HG03378 (cell line): ENCODE data around the gene NT5DC1.
"Not testable (repeated sequence)": the region's sequence is repeated elsewhere in the genome, so short reads cannot be mapped to it uniquely, and the experiment has no call there.

ENCODE experiments used
- ATAC-seq: cut with Tn5 transposase; IDR thresholded peaks from one replicate; pipeline ENCODE4 v1.9.1; 2021; ENCODE audit warnings: mild to moderate bottlenecking, moderate library complexity; ENCODE audit not compliant: unreplicated experiment

The NT5DC1 gene

DNA sequence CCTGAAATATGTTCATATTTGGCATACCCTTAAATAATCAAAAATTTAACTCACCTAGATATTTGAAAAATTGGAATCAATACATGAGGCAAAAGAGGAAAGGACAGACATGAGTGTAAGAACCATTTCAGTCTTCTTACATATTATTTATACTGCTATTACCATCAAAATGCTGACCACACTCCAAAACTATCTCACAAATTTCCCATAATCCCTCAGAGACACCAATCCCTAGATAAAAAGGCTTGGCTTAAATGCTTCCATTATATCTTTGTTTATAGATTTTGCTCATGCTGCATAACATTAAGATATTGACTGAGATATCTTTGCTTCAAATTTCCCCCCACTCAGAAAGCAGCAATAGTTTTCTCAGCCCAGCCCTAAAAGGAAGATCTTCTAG lies 11.7 kb upstream of the NT5DC1 start:
- ATAC-seq: no peak

DNA sequence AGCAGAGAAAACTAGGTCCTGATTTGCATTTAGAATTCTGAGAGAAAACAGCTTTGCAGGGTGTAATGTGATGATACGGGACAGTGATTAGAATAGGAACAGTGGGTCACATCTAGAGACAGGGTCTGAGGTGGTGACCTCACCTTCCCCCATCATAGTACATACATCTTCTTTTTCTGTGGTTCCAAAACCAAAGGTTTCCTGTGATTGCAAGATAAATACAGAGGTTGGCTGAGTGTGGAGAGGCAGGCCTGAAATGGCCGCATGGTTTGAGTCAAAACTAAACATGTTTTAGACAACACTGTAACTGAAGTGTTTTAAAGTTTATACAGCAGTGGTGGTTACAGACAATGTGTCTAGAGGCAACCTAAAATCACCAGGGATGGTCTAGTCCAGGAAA lies 10.4 kb upstream of the NT5DC1 start:
- peak; percentile 74 for ATAC-seq

DNA sequence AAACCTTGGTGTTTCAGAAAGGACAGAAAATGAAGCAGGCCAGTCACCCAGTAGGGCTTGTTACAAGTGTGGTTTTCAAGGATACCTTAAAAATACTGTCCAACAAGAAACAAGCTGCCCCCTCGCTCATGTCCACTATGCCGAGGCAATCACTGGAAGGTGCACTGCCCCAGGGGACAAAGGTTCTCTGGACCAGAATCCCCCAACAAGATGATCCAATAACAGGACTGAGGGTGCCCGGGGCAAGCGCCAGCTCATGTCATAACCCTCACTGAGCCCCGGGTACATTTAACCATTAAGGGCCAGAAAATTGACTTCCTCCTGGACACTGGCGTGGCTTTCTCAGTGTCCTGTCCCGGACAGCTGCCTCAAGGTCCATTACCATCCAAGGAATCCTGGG lies 6.6 kb upstream of the NT5DC1 start:
- no peak for ATAC-seq

DNA sequence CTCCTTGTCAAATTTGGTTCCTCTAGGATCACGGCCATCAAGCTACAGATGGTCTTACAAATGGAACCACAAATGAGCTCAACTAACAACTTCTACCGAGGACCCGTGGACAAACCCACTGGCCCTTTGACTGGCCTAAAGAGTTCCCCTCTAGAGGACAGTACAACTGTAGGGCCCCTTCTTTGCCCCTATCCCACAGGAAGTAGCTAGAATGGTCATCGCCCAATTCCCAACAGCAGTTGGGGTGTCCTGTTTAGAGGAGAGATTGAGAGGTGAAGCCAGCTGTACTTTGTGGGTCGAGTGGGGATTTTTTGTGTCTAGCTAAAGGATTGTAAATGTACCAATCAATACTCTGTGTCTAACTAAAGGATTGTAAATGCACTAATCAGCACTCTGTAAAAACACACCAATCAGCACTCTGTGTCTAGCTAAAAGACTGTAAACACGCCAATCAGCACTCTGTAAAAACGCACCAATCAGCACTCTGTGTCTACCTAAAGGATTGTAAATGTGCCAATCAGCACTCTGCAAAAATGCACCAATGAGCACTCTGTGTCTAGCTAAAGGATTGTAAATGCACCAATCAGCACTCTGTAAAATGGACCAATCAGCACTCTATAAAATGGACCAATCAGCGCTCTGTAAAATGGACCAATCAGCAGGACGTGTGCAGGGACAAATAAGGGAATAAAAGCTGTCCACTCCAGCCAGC lies 4.4 kb upstream of the NT5DC1 start:
- ATAC-seq: not testable (repeated sequence)

DNA sequence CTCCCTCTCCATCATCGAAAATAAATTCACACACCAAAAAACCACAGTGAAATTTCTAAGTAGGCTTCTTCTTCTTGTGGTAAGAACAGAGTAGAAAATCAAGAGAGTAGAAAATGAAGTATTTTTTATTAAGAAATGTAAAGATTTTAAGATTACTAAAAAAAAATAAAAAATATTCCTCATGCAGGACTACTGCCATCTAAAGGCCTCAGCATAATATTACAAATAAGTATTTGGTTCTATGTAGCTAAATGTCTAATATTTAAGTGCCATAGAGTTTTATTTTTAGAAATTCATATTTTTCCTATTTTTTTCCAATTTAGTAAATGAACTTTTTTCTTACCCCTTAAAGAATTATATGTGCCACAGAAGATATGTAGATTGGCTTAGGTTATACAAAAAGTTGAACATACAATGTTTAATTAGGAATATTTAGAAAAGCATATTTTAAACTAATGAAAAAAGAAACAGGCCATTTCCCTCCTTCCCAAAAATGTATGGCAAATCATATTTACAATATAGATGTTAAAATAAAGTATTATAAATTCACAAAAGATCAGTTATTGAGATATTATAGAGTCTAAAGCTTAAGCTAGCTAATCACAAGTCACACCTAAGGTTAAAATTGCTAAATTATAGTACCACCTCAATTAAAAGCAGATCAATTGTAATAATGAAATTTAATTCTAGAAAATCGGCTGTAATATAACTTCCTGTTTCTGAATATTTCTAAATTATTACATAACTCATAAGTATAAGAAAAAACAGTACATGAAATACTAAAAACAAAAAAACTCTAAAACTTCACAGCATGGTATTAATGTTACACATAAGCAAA lies 3.5 kb upstream of the NT5DC1 start:
- no peak for ATAC-seq

DNA sequence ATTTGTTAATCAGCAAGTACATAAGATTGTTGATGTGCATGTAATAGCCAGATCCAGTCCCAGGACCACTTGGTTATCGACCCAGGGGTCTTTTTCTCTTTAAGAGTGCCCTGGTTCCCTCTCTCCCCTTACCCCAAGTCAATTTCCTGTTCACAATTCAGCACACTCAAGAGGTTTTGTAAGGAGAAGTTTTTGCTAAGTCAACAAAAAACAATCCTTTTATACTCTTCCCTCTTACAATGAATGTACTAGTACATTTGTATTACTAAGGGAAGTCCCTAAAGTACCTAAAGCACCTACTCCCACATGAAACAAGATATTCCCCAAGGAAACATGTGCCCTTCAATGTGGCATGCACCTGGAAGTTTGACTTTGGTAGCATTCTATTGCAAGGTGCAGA lies 1.6 kb upstream of the NT5DC1 start:
- ATAC-seq: no peak

DNA sequence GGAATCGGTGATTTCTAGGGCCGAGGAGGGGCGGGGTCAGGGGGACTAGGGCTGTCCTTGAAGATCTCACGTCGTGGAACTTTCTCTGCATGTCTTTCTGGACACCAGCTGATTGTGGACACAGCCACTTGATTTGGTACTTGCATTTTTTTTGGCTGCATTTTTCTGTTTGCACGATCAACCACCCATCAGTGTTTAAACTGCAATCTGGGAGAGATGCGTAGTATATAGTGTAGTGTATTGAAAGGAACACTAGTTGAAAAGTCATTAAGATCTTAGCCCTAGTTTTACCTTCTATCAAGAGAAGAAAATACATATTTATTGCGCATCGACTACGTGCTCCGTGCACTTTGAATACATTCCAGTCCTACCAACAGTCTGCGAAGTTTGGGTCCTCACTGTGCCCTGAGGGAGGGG lies 657 bp downstream of the NT5DC1 start:
- no peak for ATAC-seq

DNA sequence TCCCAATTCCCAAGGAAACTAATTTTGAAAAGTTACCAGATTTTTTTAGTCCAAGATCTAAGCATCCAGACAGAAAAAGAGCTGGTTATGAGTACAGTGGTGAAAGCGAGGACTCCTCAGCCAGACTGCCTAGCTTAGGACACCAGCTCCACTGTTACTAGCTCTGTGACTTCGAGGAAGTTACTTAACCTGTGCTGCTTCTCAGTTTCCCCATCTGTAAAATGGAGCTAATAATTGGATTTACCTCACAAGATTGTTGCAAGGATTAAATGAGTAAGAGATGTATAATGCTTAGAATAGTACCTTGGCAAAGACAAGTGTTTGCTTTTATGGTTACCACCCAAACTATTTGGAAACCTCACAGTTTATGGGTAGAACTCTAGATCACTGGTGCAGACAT lies 1.1 kb downstream of the NT5DC1 start:
- ATAC-seq: no peak

DNA sequence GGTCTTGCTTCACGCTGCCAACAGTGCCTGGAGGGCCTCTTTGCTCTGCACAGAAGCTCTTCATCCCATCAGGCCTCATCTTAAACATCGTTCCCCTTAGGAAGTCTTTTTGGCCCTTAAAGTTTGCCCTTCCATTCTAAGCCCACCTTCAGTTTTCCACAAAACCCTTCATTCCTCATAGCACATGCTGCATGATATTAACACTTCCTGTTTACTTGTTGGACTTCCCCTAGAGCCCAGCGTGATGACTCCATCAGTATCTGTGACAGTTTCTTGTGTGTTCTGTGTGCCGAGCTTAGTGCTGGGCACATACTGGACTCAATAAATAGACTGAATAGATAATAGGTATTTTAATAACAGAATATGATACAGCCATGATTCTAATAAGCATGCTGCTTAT lies 2.2 kb downstream of the NT5DC1 start:
- ATAC-seq: peak; percentile 20

DNA sequence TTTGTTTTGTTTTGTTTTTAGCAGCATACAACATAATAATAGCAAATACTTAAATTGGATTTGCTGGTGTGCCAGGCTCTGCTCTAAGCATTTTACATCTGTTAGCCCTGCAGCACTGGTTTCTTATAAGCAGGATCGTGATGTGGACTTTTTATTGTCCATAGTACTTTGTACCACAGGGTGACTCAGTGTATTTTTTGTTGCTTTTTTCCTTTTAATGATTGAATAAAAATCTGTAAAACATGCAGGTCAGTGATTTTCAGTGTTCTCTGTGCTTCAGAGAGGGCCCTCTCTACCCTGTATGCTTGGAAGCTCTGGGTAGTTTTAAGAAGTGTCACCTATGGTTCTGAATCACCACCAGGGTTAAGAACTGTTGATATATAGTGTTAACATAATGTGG lies 4.0 kb downstream of the NT5DC1 start:
- ATAC-seq: no peak

DNA sequence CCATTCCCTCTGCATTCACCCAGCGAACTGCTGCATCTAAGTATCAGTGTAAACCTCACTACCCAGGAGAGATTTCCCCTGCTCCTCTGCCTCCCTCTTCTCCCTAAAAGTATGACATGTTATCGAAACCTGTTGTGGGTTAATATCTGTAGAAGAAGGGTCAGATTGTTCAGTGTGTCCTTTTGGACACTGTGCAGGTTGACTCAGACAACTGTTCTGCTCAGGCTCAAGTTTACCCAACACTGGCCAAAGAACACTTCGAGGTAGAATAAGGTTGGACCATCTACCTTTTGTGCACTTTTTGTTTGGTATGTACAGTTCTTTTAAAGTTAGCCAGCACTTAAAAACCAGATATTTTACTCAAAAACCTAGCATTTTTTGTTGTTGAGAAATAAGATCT lies 4.6 kb downstream of the NT5DC1 start:
- no peak for ATAC-seq

DNA sequence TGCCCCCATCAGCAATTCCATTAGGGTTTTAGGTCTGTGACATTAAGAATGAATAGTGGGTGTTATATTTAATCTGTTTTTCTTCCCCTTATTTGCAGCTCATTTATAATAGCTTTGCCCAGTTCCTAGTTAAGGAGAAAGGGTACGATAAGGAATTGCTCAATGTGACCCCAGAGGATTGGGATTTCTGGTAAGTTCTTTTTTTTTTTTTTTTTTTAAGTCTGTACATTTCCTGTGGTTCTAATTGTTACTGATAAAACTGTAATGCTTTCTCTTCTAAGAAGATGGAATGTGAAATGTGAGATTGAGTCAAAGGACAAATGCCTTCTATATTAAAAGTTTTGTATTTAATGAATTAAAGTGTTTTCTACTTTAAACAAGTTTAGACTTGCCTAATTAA lies 5.5 kb downstream of the NT5DC1 start:
- ATAC-seq: no peak

DNA sequence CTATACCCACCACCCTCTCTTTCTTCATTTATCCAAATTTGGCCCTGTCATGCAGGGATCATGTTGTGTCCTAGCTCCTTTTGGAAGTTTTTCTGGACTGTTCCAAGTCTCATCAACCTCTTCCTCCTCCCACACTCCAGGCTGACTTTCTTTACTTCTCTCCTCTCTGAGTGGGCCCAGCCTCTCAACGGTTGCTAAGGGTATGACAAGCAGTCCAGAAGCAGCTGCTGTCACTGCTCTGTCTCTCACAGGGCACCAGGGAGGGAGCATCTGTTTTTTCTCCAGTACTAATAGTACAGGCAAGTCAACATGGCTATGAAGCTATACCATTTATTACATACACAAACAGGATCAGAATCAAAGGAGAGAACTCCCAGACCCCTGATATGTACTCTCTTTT lies 8.2 kb downstream of the NT5DC1 start:
- no peak for ATAC-seq

DNA sequence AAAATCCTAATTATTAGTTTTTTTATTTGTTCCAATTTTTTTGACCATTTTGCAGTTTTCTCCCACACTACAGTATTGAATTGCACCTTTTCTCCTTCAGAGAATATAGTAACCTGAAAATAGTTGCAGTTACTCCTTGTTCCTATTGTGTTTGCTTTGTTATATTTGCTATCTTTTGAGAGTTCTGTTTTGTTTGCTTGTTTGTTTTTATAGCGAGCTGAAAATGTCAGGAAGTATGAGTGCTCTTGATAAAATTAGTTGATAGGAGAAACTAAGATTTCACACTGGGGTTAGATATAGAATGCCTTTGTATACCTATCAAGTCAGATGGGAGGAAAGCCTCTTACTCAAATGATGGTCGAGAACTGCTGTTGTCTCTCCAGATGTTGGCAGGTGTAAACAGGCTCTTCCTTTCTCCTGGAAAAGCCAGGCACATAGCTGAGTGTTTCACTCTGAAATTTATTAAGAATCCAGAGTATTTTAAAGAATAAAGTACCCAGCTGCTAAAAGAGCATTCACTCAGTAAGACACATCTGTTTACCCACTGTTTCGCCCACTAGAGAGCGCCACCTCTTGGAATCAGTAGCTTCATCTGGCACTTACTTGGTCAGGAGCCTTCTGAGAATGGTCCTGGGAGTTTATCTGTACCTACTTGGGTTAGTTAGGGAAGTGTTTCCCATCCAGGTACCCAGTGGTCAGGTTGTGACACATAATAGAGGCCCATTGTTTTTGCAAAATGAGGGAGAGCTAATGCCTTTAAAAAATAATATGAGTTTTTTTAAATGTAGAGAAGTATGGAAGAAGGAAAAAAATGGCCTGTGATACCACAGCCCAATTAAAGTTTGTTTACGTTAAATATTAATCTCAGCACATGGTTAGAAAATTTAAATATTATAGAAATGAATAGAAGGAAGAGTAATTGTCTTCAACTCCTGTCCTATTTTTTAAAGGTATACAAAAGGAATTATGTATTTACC lies 11.2 kb downstream of the NT5DC1 start:
- peak; percentile 78 for ATAC-seq

DNA sequence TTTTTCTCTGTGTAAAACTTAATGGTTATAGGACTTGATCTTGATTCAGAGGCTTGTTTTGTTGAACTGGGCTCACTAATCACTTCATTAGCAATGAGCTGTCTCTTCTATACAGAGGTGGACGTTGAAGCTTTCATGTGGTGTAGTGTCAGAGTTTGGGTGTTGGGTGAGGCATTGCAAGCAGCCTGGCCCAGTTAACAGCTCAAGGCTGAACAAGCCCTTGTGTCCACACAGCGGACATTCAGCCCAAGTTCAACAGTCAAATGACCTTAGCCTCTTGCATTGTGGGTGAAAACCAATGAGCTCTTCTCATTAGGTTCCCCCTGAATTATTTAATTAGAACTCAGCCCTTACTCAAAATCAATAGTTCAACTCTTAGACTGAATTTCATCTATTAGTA lies 12.7 kb downstream of the NT5DC1 start:
- no peak for ATAC-seq

DNA sequence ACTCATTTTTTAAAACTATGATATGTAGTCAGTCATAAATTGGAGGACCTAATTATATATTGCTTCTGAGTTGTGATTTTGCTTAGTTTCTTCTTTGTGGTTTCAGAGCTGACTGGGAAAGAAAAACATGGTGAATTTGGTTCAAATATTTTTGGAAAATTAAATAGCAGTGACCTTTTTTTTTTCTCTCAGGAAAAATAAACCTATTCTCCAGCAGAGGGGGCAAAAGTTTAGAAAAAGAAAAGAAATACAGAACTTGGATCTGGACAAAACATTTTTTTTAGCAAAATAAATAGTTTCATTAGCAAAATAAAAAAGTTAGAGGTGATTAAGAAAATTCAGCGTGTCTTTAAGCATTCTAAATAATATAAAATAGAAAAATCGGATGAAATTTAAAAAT lies 15.1 kb downstream of the NT5DC1 start:
- no peak for ATAC-seq

DNA sequence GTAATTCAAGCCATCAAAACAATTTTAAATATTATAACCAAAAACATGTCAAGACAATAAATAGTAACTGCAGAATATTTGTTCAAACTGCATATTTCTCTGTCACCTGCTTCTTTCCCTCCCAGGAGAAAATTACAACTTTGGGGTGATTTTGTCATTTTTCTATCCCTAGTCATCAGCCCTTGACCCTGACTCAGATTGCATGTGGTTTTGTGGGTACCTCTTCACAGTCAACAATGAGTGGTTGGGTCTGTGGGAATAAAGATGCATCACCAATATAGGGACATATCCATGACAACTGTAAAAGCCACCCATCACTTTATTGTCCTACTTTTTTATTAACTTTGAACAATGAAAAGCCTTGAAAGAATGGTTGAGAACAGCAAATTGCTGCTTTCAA lies 18.0 kb downstream of the NT5DC1 start:
- no peak for ATAC-seq

DNA sequence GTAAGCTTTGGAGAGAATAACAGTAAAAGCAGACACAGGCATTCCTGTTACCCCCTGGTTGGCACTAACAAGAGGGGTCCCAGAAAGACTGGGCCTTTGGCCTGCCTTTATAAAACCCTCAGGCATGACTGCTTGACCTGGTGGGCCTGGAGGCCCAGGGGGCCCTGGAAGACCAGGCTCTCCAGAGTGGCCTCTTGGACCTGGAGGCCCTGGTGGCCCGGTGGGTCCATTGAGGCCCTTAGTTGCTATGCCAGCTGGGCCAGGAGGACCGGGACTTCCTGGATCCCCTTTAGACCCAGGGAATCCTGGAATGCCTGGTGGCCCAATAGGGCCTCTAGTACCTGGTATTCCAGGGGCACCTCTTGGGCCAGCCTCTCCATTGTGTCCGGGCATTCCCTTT lies 19.8 kb downstream of the NT5DC1 start:
- ATAC-seq: no peak

DNA sequence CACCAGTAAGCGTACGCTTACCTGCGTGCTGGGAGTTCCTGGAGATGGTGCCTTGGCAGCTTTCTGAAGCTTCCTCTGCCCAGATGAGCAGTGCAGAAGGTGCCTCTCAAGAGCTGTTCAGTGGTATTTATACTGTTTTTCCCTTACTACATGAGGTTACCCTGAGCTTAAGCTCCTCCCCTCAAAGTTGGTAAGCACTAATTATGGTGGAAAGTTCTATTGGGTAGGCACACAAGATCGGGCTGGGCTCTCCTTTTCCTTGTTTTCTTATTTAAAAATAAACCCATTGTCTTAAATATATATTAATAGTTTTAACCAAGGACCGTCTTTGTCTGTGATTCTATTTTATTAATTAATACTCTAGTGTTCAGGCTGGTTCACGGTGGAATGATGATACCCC lies 25.4 kb downstream of the NT5DC1 start, which contains the start of gene COL10A1:
Gene COL10A1 (minus strand): TSS at position 101 of the 400 bp plus-strand sequence. CDS start 640 bp downstream, outside the sequence.
- ATAC-seq: no peak

DNA sequence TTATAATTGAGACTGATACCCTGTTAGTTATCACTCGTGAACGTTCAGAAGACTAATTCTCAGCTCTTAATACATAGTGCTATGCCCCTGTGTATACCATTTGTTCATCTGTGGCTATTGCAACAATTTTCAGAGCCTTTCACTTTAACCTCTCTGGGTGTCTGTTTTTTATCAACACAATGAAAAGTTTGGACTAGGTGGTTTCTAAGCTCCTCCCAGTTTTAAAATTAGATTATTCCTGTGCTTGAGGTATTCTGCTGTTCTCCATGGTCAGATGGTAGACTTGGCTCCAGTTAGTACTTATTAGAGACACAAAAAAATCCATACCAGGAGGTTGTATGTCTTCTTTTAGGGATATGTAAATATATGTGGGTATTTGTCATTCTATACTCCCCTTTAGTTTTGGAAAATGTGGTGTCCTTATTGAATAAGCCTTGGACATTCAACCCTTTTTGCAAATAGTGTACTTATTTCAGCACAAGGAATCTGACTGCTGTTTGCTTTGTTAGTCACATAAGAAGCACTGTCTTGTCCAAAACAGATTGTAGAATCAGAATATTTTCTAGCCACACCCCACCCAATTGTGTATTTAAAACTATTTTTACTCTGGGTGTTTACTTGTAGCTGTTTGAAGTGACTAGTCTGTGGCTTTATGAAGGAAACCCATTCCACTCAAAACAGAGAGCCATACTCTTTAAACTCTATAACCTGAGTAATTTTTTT lies 27.3 kb downstream of the NT5DC1 start:
- ATAC-seq: no peak
